Caco-2 (cell line): ENCODE measurements around the gene SMARCD3. TPM values are rescaled to one million over a fixed set of nuclear protein-coding genes. Genes with fewer than 3 reads are reported as not detected.

Experiments
- BruUV-seq: library from RNA; stranded (reverse); fragments of 400-500 nt; replicated peaks from 2 replicates; lab custom pipeline; 2021; lab: Mats Ljungman, UMichigan
- CTCF ChIA-PET: fragments of 300-600 bp; sonication (Branson Sonifier 250); formaldehyde crosslinking; loops from one replicate; lab custom pipeline; 2022; ENCODE audit warnings: antibody characterized with exemption; lab: Charles Lee
- POLR2A ChIA-PET: fragments of 300-600 bp; sonication (Branson Sonifier 250); formaldehyde crosslinking; loops from one replicate; lab custom pipeline; 2022; ENCODE audit warnings: antibody characterized with exemption; lab: Charles Lee
- DNase-seq, 2 experiments: peaks; one replicate each; pipeline versions ENCODE4 v3.0.0 to v3.0.0-alpha.2; 2020 to 2022
- H3K27me3 ChIP-seq: replicated peaks from 2 replicates; pipeline ENCODE4 v1.6.0; 2011; ENCODE audit warnings: low read length; ENCODE audit not compliant: control insufficient read depth, insufficient read depth
- H3K36me3 ChIP-seq: 2 replicates; pipeline ENCODE4 v1.5.1; 2011; ENCODE audit warnings: low read length; ENCODE audit not compliant: control insufficient read depth, insufficient read depth
- H3K4me1 ChIP-seq: fragments of 250-450 bp; sonication (Bioruptor Pico); 2 replicates; pipeline ENCODE4 v1.5.1; 2020; ENCODE audit warnings: mild to moderate bottlenecking
- H3K4me3 ChIP-seq: 2 replicates; pipeline ENCODE4 v1.5.1; 2011; ENCODE audit warnings: low read depth, mild to moderate bottlenecking, control low read depth, low read length
- H3K9me3 ChIP-seq: fragments of 250-450 bp; sonication (Bioruptor Pico); 2 replicates; pipeline ENCODE4 v1.5.1; 2020; ENCODE audit warnings: mild to moderate bottlenecking, moderate library complexity
- H3K27ac Mint-ChIP-seq: one replicate; pipeline ENCODE4 v1.8.0; 2022; ENCODE audit warnings: mixed read lengths; ENCODE audit not compliant: unreplicated experiment
- H3K27me3 Mint-ChIP-seq: one replicate; pipeline ENCODE4 v1.8.0; 2022; ENCODE audit warnings: mixed read lengths; ENCODE audit not compliant: insufficient read depth, unreplicated experiment
- H3K36me3 Mint-ChIP-seq: one replicate; pipeline ENCODE4 v1.8.0; 2022; ENCODE audit warnings: mild to moderate bottlenecking, mixed read lengths; ENCODE audit not compliant: insufficient read depth, unreplicated experiment
- H3K4me1 Mint-ChIP-seq: one replicate; pipeline ENCODE4 v1.8.0; 2022; ENCODE audit warnings: low read depth, mixed read lengths; ENCODE audit not compliant: unreplicated experiment
- H3K4me3 Mint-ChIP-seq: one replicate; pipeline ENCODE4 v1.8.0; 2022; ENCODE audit warnings: mild to moderate bottlenecking, moderate library complexity, mixed read lengths; ENCODE audit not compliant: unreplicated experiment
- H3K9me3 Mint-ChIP-seq: one replicate; pipeline ENCODE4 v1.8.0; 2022; ENCODE audit warnings: mixed read lengths; ENCODE audit not compliant: unreplicated experiment
- CTCF ChIP-seq, 2 experiments: fragments of 200-600 bp in 1 of 2; IDR thresholded peaks; 1 replicate in 1 of 2; 2 replicates in 1 of 2; pipeline versions ENCODE4 v1.5.1 to v1.8.0; 2011 to 2022; ENCODE audit warnings: antibody characterized with exemption in 1 of 2, control low read depth in 1 of 2, inconsistent platforms in 1 of 2, low read depth in 1 of 2, low read length in 1 of 2, mild to moderate bottlenecking in 1 of 2, moderate library complexity in 1 of 2; ENCODE audit not compliant: insufficient read depth in 1 of 2, severe bottlenecking in 1 of 2, unreplicated experiment in 1 of 2
- intact Hi-C: fragments of 100-400 bp; cut with micrococcal nuclease; formaldehyde crosslinking; loops from one replicate; pipeline ENCODE4 v1.10.0; 2022; ENCODE audit not compliant: unreplicated experiment
- total RNA-seq: library from RNA; stranded (reverse); gene quantifications from 2 replicates; pipeline ENCODE4 v1.2.3, GENCODE V29; 2022

Gene SMARCD3
- total RNA-seq, 1 experiment from 2014 or later, result 27.8 TPM

- Histone ChIP-seq H3K27me3 (no peaks in the 10 kb centered on the region; the same call in 1 of the 2 replicates), H3K4me1 (no peaks in the 10 kb centered on the region), H3K9me3 (no peaks in the 10 kb centered on the region), H3K4me3 (no peak overlapping the region), H3K36me3 (no peaks in the 10 kb centered on the region)
- no peak overlapping the region for H3K4me3 Mint-ChIP-seq
- no TSS peak for BruUV-seq
- intact Hi-C loops, result no loop called here
- H3K36me3 Mint-ChIP-seq, result peaks cover 1% of the 10 kb centered on the region
- H3K4me1 Mint-ChIP-seq, result no peaks in the 10 kb centered on the region
- no peak for TF ChIP-seq CTCF (IDR thresholded peaks at IDR 0.05; ENCODE audit: insufficient read depth in 1 of 2, low read depth in 1 of 2, low read length in 1 of 2, severe bottlenecking in 1 of 2, unreplicated experiment in 1 of 2)
- H3K27ac Mint-ChIP-seq, result no peak overlapping the region
- no peaks in the 10 kb centered on the region for H3K9me3 Mint-ChIP-seq
- CTCF ChIA-PET, result no interaction called here
- peaks cover 20% of the 10 kb centered on the region for H3K27me3 Mint-ChIP-seq
- no peak for DNase-seq
- POLR2A ChIA-PET, result no interaction called here
Measured at GRCh38 chr7:151204383-151205032, 44.0 kb downstream of the SMARCD3 start.

- H3K27ac Mint-ChIP-seq, result no peak overlapping the region
- H3K4me3 ChIP-seq, result no peak overlapping the region
- intact Hi-C loops, result no loop called here
- no peak overlapping the region for H3K4me3 Mint-ChIP-seq
- POLR2A ChIA-PET, result no interaction called here
- H3K27me3 Mint-ChIP-seq, result peaks cover 20% of the 10 kb centered on the region
- CTCF ChIA-PET, result no interaction called here
- no peaks in the 10 kb centered on the region for H3K4me1 Mint-ChIP-seq
- no peak for DNase-seq
- H3K4me1 ChIP-seq, result no peaks in the 10 kb centered on the region
- no peaks in the 10 kb centered on the region for H3K9me3 ChIP-seq
- H3K36me3 ChIP-seq, result no peaks in the 10 kb centered on the region
- BruUV-seq, result no TSS peak
- no peaks in the 10 kb centered on the region for H3K9me3 Mint-ChIP-seq
- H3K27me3 ChIP-seq, result no peaks in the 10 kb centered on the region; the same call in 1 of the 2 replicates
- TF ChIP-seq CTCF (IDR thresholded peaks at IDR 0.05; ENCODE audit: insufficient read depth in 1 of 2, low read depth in 1 of 2, low read length in 1 of 2, severe bottlenecking in 1 of 2, unreplicated experiment in 1 of 2), result no peak
- no peaks in the 10 kb centered on the region for H3K36me3 Mint-ChIP-seq
Measured at GRCh38 chr7:151202836-151203235, 45.7 kb downstream of the SMARCD3 start.

- Histone ChIP-seq H3K9me3 (no peaks in the 10 kb centered on the region), H3K36me3 (no peaks in the 10 kb centered on the region), H3K27me3 (no peaks in the 10 kb centered on the region; the same call in 1 of the 2 replicates), H3K4me3 (no peak overlapping the region), H3K4me1 (no peaks in the 10 kb centered on the region)
- Mint-ChIP-seq H3K27me3 (peaks cover 20% of the 10 kb centered on the region), H3K4me1 (no peaks in the 10 kb centered on the region), H3K27ac (no peak overlapping the region), H3K9me3 (no peaks in the 10 kb centered on the region), H3K36me3 (no peaks in the 10 kb centered on the region), H3K4me3 (no peak overlapping the region)
- no peak for TF ChIP-seq CTCF (IDR thresholded peaks at IDR 0.05; ENCODE audit: insufficient read depth in 1 of 2, low read depth in 1 of 2, low read length in 1 of 2, severe bottlenecking in 1 of 2, unreplicated experiment in 1 of 2)
- intact Hi-C loops, result no loop called here
- DNase-seq, result no peak
- BruUV-seq, result no TSS peak
- CTCF ChIA-PET, result no interaction called here
- POLR2A ChIA-PET, result no interaction called here
Measured at GRCh38 chr7:151201751-151202150, 46.7 kb downstream of the SMARCD3 start.
